ENCODE data around the gene DPP4. TPM values are rescaled to one million over a fixed set of nuclear protein-coding genes. Genes with fewer than 3 reads are reported as not detected.

Gene DPP4
- total RNA-seq, 6 experiments from 2014 or later, result 17.8 to 39.8 (median 26.3) TPM

DNA sequence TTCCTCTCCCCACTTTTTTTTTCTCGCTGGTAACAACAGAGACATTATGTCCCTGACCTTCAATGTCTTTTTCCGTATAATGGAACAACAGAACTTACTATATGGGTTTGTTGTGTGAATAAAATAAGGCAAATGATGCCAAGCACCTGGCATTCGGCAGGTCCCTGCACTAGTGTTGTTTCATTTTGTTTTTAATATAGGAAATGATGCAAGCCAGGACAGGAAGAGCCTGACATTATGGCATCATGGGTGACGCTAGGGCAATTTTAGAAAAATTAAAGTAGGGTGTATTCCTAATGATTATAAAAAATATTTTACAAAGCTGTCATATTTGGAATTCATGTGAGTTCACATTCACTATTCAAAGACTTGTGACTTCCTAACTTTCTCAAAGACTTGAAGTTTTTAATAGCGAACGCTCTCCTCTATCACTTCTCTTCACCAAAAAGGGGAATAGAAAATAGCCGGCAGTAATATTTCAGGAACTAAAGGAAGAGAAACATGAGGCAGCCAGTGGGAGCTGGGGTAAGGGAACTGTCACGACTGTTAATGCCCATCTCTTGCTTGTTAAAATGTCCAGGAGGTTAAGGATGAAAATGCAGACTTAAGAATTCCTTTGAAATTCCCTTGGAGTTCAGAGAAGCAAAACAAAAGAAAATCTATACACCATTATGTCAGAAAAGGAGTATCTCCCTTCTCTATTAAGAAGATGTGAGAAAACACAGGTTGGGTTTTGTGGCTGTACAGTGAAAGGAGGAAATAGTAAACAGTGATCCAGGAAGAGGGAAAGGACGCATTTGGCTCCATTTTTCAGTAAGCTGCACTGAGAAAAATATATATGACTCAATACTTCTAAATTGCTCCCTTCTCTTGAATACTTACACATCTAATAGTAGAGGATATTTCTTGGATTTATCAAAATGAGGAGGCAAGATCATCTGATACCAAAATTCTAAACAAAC is 60.2 kb downstream of the DPP4 start:
- peak overlapping the region in 2 of 3 donors; percentile 5 to 32 for H3K27ac ChIP-seq

DNA sequence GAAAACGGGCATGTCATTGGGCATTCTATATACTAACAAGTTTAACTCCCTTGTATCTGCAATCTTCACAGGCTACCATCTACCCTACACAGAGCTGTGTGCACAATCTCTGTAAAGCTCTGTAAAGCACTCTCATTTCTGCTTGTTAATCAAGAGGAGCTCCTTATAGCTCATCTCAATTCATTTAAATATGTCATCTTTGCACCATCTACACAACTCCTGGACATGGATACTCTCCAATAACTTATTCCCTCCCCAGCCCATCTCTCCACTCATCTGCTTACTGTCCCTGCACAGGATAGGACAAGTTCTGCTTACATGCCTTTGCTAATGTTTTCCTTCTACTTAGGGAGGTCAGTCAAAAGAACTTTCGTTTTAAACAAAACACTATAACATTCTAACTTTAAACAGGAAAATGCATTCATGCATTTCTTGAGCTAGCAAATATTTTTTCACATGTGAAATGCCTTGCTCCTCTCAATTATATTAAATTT is 61.4 kb downstream of the DPP4 start:
- Histone ChIP-seq H3K36me3 (no peaks in the 10 kb centered on the region), H3K4me3 (no peak overlapping the region), H3K4me1 (no peaks in the 10 kb centered on the region), H3K27ac (no peak overlapping the region), H3K27me3 (no peaks in the 10 kb centered on the region), H3K9me3 (no peaks in the 10 kb centered on the region)
- intact Hi-C loops (cut with DNase I), result no loop called here
- TF ChIP-seq, protein P1, sequence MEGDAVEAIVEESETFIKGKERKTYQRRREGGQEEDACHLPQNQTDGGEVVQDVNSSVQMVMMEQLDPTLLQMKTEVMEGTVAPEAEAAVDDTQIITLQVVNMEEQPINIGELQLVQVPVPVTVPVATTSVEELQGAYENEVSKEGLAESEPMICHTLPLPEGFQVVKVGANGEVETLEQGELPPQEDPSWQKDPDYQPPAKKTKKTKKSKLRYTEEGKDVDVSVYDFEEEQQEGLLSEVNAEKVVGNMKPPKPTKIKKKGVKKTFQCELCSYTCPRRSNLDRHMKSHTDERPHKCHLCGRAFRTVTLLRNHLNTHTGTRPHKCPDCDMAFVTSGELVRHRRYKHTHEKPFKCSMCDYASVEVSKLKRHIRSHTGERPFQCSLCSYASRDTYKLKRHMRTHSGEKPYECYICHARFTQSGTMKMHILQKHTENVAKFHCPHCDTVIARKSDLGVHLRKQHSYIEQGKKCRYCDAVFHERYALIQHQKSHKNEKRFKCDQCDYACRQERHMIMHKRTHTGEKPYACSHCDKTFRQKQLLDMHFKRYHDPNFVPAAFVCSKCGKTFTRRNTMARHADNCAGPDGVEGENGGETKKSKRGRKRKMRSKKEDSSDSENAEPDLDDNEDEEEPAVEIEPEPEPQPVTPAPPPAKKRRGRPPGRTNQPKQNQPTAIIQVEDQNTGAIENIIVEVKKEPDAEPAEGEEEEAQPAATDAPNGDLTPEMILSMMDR (IDR thresholded peaks at IDR 0.05), result no peak
- no peak for TF ChIP-seq POLR2A (IDR thresholded peaks at IDR 0.05)
- peak in 2 of 4 donors; percentile 19 to 26 for ATAC-seq
- no peak for DNase-seq
- WGBS (ENCODE audit: insufficient coverage, low coverage, low lambda C conversion rate, missing lambda C conversion rate), result 60% methylated on average over 2 of the region's 2 CpGs

More for the DNA sequence above, 60.2 kb downstream of the DPP4 start:
- Histone ChIP-seq H3K9me3 (no peaks in the 10 kb centered on the region), H3K27me3 (no peaks in the 10 kb centered on the region), H3K4me1 (no peaks in the 10 kb centered on the region), H3K36me3 (no peaks in the 10 kb centered on the region), H3K4me3 (no peak overlapping the region)
- 59% methylated on average over 9 of the region's 9 CpGs for WGBS (ENCODE audit: insufficient coverage, low coverage, low lambda C conversion rate, missing lambda C conversion rate)
- no peak for TF ChIP-seq POLR2A (IDR thresholded peaks at IDR 0.05)
- TF ChIP-seq, protein P1 (IDR thresholded peaks at IDR 0.05), result no peak
- intact Hi-C loops (cut with DNase I), result no loop called here
- ATAC-seq (peak in 3 of 4 donors; percentile 14 to 64 (median 62)), DNase-seq (no peak)

DNA sequence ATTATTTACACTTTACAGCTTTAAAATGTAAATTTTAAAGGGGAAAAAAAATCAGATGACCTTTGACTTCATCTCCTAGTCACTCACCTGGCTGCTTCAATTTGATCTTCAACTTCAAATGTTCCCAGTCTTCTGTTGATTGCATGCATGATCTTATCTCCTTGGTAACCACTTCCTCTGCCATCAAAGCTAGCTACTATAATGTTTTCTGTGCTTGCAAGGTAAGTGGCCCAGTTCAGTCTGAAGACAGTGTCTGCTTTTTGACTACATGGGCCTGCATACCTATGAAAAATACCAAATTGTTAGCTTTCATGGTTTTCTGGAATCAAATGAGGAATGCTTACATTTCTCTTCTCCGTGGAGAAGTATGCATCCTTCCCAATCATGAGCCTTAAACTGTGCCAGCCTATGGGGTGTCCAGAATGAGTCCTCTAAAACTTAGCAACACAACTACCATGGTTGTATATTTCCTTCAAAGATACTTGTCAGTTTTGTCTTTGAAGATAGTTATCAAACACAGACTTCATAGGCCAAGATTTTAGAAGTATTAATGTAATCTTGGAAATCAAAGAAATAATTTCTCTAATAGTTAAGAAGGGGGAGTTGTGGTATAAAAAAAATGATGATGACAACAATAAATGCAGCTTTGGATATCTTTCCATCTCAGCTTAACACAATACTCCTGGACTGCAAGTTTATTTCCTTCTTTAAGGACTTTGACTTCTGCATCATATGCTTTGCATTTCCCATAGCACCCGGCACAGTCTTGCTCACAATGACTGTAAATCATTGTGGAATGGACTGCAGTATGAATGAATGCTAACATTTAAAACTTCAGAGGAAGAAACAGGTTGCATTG is 62.1 kb downstream of the DPP4 start:
- H3K4me1 ChIP-seq, result no peaks in the 10 kb centered on the region
- no peaks in the 10 kb centered on the region for H3K27me3 ChIP-seq
- ATAC-seq (peak in 1 of 4 donors; percentile 41), DNase-seq (no peak)
- H3K27ac ChIP-seq, result no peak overlapping the region
- no peak overlapping the region for H3K4me3 ChIP-seq
- WGBS (ENCODE audit: insufficient coverage, low coverage, low lambda C conversion rate, missing lambda C conversion rate), result 77% methylated on average over 2 of the region's 2 CpGs
- intact Hi-C loops (cut with DNase I), result no loop called here
- H3K36me3 ChIP-seq, result no peaks in the 10 kb centered on the region
- no peaks in the 10 kb centered on the region for H3K9me3 ChIP-seq
- TF ChIP-seq POLR2A (IDR thresholded peaks at IDR 0.05), result no peak
- TF ChIP-seq, protein P1 (IDR thresholded peaks at IDR 0.05), result no peak

DNA sequence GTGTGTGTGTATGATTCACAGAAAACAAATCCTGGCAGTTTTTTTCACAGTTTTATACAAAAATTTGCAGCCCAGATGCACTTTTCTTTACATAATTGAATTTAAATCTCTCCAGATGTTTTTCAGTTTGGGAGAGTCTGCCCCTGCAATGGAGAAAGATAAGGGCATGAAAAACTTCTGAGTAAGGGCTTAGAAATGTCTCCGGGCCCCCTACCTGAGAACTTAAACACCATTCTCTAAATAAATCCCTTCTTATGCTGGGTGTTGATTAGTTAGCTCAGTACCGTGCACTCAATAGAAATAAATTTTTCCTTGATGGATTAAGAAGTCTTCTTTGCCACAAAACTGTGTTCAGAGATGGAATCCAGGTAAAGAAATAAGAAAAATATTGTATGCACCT is 64.5 kb downstream of the DPP4 start:
- 22% methylated on average over 2 of the region's 2 CpGs for WGBS (ENCODE audit: insufficient coverage, low coverage, low lambda C conversion rate, missing lambda C conversion rate)
- H3K9me3 ChIP-seq, result no peaks in the 10 kb centered on the region
- no peaks in the 10 kb centered on the region for H3K4me1 ChIP-seq
- TF ChIP-seq, protein P1 (IDR thresholded peaks at IDR 0.05), result no peak
- no peak for TF ChIP-seq POLR2A (IDR thresholded peaks at IDR 0.05)
- ATAC-seq, result no peak
- intact Hi-C loops (cut with DNase I), result loop anchor here (5.0 to 10.0 kb wide), 2 partner anchors 108 to 115 kb away; no protein-coding TSS in a partner anchor
- no peak overlapping the region for H3K4me3 ChIP-seq
- no peak for DNase-seq
- no peak overlapping the region for H3K27ac ChIP-seq
- no peaks in the 10 kb centered on the region for H3K27me3 ChIP-seq
- peaks cover 0 to 7% (median 0%) of the 10 kb centered on the region in 4 donors for H3K36me3 ChIP-seq
